SK-N-SH (cell line): ENCODE data around the gene SNX2. TPM values are rescaled to one million over a fixed set of nuclear protein-coding genes. Genes with fewer than 3 reads are reported as not detected.

ENCODE experiments used
- CTCF ChIA-PET: fragments of 300-600, 350-600 bp; formaldehyde crosslinking; extraction: SDS; loops from one replicate; lab custom pipeline; 2021; lab: Yijun Ruan, JAX
- POLR2A ChIA-PET: fragments of 350-600 bp; sonication (Branson Sonifier 250); formaldehyde crosslinking; extraction: SDS; loops from one replicate; lab custom pipeline; 2020; ENCODE audit warnings: antibody characterized with exemption, inconsistent platforms; lab: Yijun Ruan, JAX
- DNase-seq: peaks from one replicate; pipeline ENCODE4 v3.0.0; 2012
- H2AFZ ChIP-seq: fragments of 200-600 bp; sonication (generic); 2 replicates; pipeline ENCODE4 v1.8.1; 2016; ENCODE audit warnings: antibody characterized with exemption, mild to moderate bottlenecking, low read depth
- H3F3A ChIP-seq: fragments of 200-600 bp; sonication (generic); replicated peaks from 2 replicates; pipeline ENCODE3; 2016; ENCODE audit warnings: antibody characterized with exemption, mild to moderate bottlenecking; ENCODE audit not compliant: insufficient read depth
- H3K27ac ChIP-seq, 2 experiments: fragments of 200-500 bp in 1 of 2; fragments of 200-600 bp in 1 of 2; sonication (Bioruptor generic) in 1 of 2; sonication (generic), shearing (Covaris generic) in 1 of 2; 2 replicates each; pipeline versions ENCODE4 v1.5.1 to v1.6.1; 2014 to 2016; ENCODE audit warnings: low read depth in 2 of 2, inconsistent platforms in 1 of 2, low read length in 1 of 2, mild to moderate bottlenecking in 1 of 2, mixed read lengths in 1 of 2
- H3K27me3 ChIP-seq: fragments of 200-600 bp; sonication (generic), shearing (Covaris generic); 2 replicates; pipeline ENCODE4 v1.6.1; 2016; ENCODE audit warnings: mixed run types; ENCODE audit not compliant: insufficient read depth
- H3K36me3 ChIP-seq, 2 experiments: fragments of 200-500 bp in 1 of 2; fragments of 200-600 bp in 1 of 2; sonication (Bioruptor generic) in 1 of 2; sonication (generic) in 1 of 2; replicated peaks in 1 of 2; 2 replicates each; pipeline versions ENCODE3 to v1.5.1; 2014 to 2016; ENCODE audit warnings: low read length in 1 of 2, mild to moderate bottlenecking in 1 of 2; ENCODE audit not compliant: insufficient read depth in 2 of 2, control insufficient read depth in 1 of 2
- H3K4me1 ChIP-seq, 2 experiments: fragments of 200-500 bp in 1 of 2; fragments of 200-600 bp in 1 of 2; sonication (Bioruptor generic) in 1 of 2; sonication (generic), shearing (Covaris generic) in 1 of 2; 2 replicates each; pipeline versions ENCODE4 v1.5.1 to v1.6.1; 2014 to 2016; ENCODE audit warnings: low read depth in 1 of 2, low read length in 1 of 2, mixed run types in 1 of 2; ENCODE audit not compliant: insufficient read depth in 2 of 2, control insufficient read depth in 1 of 2
- H3K4me2 ChIP-seq: fragments of 200-600 bp; sonication (generic), shearing (Covaris generic); 2 replicates; pipeline ENCODE4 v1.6.1; 2017; ENCODE audit warnings: mixed run types
- H3K4me3 ChIP-seq, 2 experiments: fragments of 200-500 bp in 1 of 2; fragments of 200-600 bp in 1 of 2; sonication (Bioruptor generic) in 1 of 2; sonication (generic), shearing (Covaris generic) in 1 of 2; 2 replicates each; pipeline versions ENCODE4 v1.5.1 to v1.8.1; 2014 to 2016; ENCODE audit warnings: low read depth in 2 of 2, inconsistent platforms in 1 of 2, low read length in 1 of 2, mild to moderate bottlenecking in 1 of 2, mixed read lengths in 1 of 2, moderate library complexity in 1 of 2
- H3K79me2 ChIP-seq: fragments of 200-600 bp; sonication (generic); 2 replicates; pipeline ENCODE4 v1.8.1; 2017; ENCODE audit warnings: mild to moderate bottlenecking; ENCODE audit not compliant: insufficient read depth
- H3K9ac ChIP-seq: fragments of 200-600 bp; sonication (generic); 2 replicates; pipeline ENCODE4 v1.6.1; 2017; ENCODE audit warnings: mixed run types
- H3K9me2 ChIP-seq: fragments of 200-600 bp; sonication (generic); 2 replicates; pipeline ENCODE4 v1.6.1; 2017; ENCODE audit warnings: mixed run types
- H3K9me3 ChIP-seq: fragments of 200-600 bp; sonication (generic); 2 replicates; pipeline ENCODE4 v1.6.1; 2017; ENCODE audit warnings: mixed run types, mild to moderate bottlenecking, moderate library complexity
- H4K20me1 ChIP-seq: fragments of 200-600 bp; sonication (generic); 2 replicates; pipeline ENCODE4 v1.6.1; 2017; ENCODE audit warnings: mild to moderate bottlenecking, mixed run types; ENCODE audit not compliant: insufficient read depth
- CHD2 ChIP-seq: fragments of 150-350 bp; IDR thresholded peaks from 2 replicates; pipeline ENCODE4 v1.6.1; 2018; ENCODE audit warnings: low read length; ENCODE audit not compliant: partially characterized antibody
- EZH2phosphoT487 ChIP-seq: fragments of 200-600 bp; sonication (generic); IDR thresholded peaks from 2 replicates; pipeline ENCODE4 v1.6.1; 2017; ENCODE audit warnings: low read depth, mixed run types, mild to moderate bottlenecking, antibody characterized with exemption, moderate library complexity, borderline replicate concordance
- FOSL2 ChIP-seq: IDR thresholded peaks from 2 replicates; pipeline ENCODE4 v1.4.0; 2012; ENCODE audit warnings: low read depth, mild to moderate bottlenecking, moderate library complexity, borderline replicate concordance
- FOXJ3 ChIP-seq: sonication (generic); formaldehyde crosslinking; IDR thresholded peaks from 2 replicates; pipeline ENCODE4 v1.5.1; 2020; ENCODE audit warnings: mild to moderate bottlenecking, missing genetic modification reagents
- FOXM1 ChIP-seq: IDR thresholded peaks from 2 replicates; pipeline ENCODE4 v1.4.0; 2012; ENCODE audit warnings: low read depth, mild to moderate bottlenecking
- GABPA ChIP-seq: IDR thresholded peaks from 2 replicates; pipeline ENCODE4 v1.4.0; 2012; ENCODE audit warnings: low read depth, mild to moderate bottlenecking
- IRF3 ChIP-seq: fragments of 150-350 bp; IDR thresholded peaks from 2 replicates; pipeline ENCODE4 v1.6.1; 2016; ENCODE audit warnings: mild to moderate bottlenecking, low read depth, low read length
- JUND ChIP-seq: IDR thresholded peaks from 2 replicates; pipeline ENCODE4 v1.4.0; 2012
- MAX ChIP-seq: IDR thresholded peaks from 2 replicates; pipeline ENCODE4 v1.4.0; 2012; ENCODE audit warnings: low read depth
- NFIC ChIP-seq: IDR thresholded peaks from 2 replicates; pipeline ENCODE4 v1.4.0; 2012; ENCODE audit warnings: borderline replicate concordance
- REST ChIP-seq: IDR thresholded peaks from 2 replicates; pipeline ENCODE4 v1.6.1; 2012; ENCODE audit warnings: mild to moderate bottlenecking, low read depth, low read length, moderate library complexity
- RXRA ChIP-seq: IDR thresholded peaks from 2 replicates; pipeline ENCODE4 v1.4.0; 2012; ENCODE audit warnings: low read depth, mild to moderate bottlenecking, borderline replicate concordance
- SIN3A ChIP-seq: IDR thresholded peaks from 2 replicates; pipeline ENCODE4 v1.6.1; 2012; ENCODE audit warnings: low read depth, mild to moderate bottlenecking, low read length, moderate library complexity, borderline replicate concordance
- TEAD4 ChIP-seq: IDR thresholded peaks from 2 replicates; pipeline ENCODE4 v1.4.0; 2012; ENCODE audit warnings: mild to moderate bottlenecking, borderline replicate concordance; ENCODE audit not compliant: insufficient read depth
- USF2 ChIP-seq: fragments of 150-350 bp; IDR thresholded peaks from 2 replicates; pipeline ENCODE4 v1.6.1; 2017; ENCODE audit warnings: antibody characterized with exemption, low read length, low read depth, borderline replicate concordance
- YY1 ChIP-seq: IDR thresholded peaks from 2 replicates; pipeline ENCODE4 v1.4.0; 2012; ENCODE audit warnings: low read depth, mild to moderate bottlenecking
- WGBS: methylation state at CpG from one replicate; pipeline ENCODE4 v1.1.6; 2017; ENCODE audit warnings: low lambda C conversion rate; 5-methylcytosine and 5-hydroxymethylcytosine counted together
- polyA plus RNA-seq, 3 experiments: library from polyadenylated mRNA; depleted of rRNA; stranded (reverse); fragments of >200 nt; gene quantifications; 2 replicates each; pipeline ENCODE4 v1.2.3, GENCODE V29; 2012
- TF ChIP-seq, protein P1 (sequence below): IDR thresholded peaks from 2 replicates; pipeline ENCODE4 v1.4.0; 2012; ENCODE audit warnings: low read depth, borderline replicate concordance
- TF ChIP-seq, protein P2 (sequence below): IDR thresholded peaks from 2 replicates; pipeline ENCODE4; 2012

The SNX2 gene
- polyA plus RNA-seq, 1 of the 3 experiments (the other 2 are of a cell fraction), result 17.4 TPM

DNA sequence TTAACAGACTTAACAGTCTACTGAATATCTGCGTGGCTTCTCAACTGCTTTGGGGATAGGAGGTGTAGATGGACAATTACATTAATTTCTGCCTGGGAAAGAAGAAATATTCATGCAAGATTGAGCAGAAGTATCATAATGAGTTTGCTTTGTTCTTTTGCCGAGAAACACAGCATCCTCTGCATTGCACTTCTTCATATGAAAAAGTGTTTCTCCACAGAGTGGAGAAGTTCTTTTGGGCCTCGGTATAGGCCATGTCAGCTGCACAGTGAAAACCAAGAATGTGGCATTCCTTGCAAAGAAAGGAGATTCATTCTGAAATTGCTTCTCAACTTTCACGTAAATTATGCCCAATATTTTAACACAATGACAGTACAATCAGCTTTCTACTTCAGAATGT, 17.6 kb upstream of the SNX2 start (continued):
- no peak for TF ChIP-seq FOXM1
- TF ChIP-seq YY1, result no peak
- TF ChIP-seq FOSL2, result no peak
- no peak for TF ChIP-seq IRF3

- Histone ChIP-seq H3K9me2 (no peaks in the 10 kb centered on the region), H4K20me1 (no peaks in the 10 kb centered on the region), H3K4me3 (no peak overlapping the region), H3K36me3 (no peaks in the 10 kb centered on the region), H3F3A (no peaks in the 10 kb centered on the region), H3K79me2 (no peaks in the 10 kb centered on the region), H2AFZ (no peak overlapping the region), H3K4me1 (peaks cover 0 to 4% of the 10 kb centered on the region in 2 experiments; a peak in 1 of 4 replicates), H3K27ac (no peak overlapping the region), H3K9ac (no peak overlapping the region), H3K27me3 (no peaks in the 10 kb centered on the region), H3K9me3 (no peaks in the 10 kb centered on the region), H3K4me2 (no peak overlapping the region)
- POLR2A ChIA-PET, result interaction anchor here (0.7 kb wide), 1 partner anchor 15 kb away, joined by 5 read pairs; the partner anchor contains the start of gene SNX2
- whole genome bisulfite sequencing, result 83% methylated on average over 9 of the region's 9 CpGs
- CTCF ChIA-PET, result interaction anchor here (1.0 kb wide), 1 partner anchor 77 kb away, joined by 3 read pairs; no protein-coding TSS in a partner anchor
- TF ChIP-seq REST, result no peak
- no peak for TF ChIP-seq IRF3
- no peak for TF ChIP-seq NFIC
- TF ChIP-seq USF2, result no peak
- no peak for TF ChIP-seq FOXJ3
- no peak for TF ChIP-seq SIN3A
- no peak for TF ChIP-seq MAX
- TF ChIP-seq, protein P1, sequence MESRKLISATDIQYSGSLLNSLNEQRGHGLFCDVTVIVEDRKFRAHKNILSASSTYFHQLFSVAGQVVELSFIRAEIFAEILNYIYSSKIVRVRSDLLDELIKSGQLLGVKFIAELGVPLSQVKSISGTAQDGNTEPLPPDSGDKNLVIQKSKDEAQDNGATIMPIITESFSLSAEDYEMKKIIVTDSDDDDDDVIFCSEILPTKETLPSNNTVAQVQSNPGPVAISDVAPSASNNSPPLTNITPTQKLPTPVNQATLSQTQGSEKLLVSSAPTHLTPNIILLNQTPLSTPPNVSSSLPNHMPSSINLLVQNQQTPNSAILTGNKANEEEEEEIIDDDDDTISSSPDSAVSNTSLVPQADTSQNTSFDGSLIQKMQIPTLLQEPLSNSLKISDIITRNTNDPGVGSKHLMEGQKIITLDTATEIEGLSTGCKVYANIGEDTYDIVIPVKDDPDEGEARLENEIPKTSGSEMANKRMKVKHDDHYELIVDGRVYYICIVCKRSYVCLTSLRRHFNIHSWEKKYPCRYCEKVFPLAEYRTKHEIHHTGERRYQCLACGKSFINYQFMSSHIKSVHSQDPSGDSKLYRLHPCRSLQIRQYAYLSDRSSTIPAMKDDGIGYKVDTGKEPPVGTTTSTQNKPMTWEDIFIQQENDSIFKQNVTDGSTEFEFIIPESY, result no peak
- no peak for TF ChIP-seq GABPA
- no peak for TF ChIP-seq TEAD4
- TF ChIP-seq CHD2, result no peak
- TF ChIP-seq EZH2phosphoT487, result no peak
- TF ChIP-seq, protein P2, sequence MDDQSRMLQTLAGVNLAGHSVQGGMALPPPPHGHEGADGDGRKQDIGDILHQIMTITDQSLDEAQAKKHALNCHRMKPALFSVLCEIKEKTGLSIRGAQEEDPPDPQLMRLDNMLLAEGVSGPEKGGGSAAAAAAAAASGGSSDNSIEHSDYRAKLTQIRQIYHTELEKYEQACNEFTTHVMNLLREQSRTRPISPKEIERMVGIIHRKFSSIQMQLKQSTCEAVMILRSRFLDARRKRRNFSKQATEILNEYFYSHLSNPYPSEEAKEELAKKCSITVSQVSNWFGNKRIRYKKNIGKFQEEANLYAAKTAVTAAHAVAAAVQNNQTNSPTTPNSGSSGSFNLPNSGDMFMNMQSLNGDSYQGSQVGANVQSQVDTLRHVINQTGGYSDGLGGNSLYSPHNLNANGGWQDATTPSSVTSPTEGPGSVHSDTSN, result no peak
- TF ChIP-seq JUND, result no peak
- TF ChIP-seq RXRA, result no peak
- DNase-seq, result no peak
These were observed 15.4 kb upstream of the SNX2 start for GRCh38 chr5:122759241-122760070.
